ENCODE data around the gene GNPDA1.
A peak's percentile ranks its signal among the peaks of the same experiment; 100 is the strongest.

Gene GNPDA1

DNA sequence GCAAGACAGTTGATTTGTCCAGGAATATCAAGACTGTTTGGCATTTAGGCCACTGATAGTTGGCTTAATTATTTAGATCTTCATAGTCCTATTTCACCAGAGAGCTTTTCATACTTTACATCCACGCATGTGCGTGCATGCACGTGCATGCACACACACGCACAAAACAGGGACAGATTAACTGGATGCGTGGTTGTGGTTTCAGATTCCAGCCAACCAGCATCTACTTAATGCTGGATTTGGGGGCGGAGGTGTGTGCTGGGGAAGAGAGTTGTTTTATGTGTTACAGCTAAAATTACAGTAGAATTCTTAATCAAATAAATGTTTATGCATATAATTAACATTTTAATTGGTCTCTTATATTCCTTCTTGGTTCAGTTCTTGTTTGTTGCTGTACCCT is 36.7 kb downstream of the GNPDA1 start:
- Histone ChIP-seq H3K27me3 (ENCODE audit: insufficient read depth, poor library complexity, severe bottlenecking) (no peaks in the 10 kb centered on the region), H3K27ac (replicated peaks) (no peak overlapping the region), H3K4me3 (replicated peaks; ENCODE audit: insufficient read depth, low read length) (no peak overlapping the region)
- DNase-seq (ENCODE audit: low read depth in 1 of 2, low spot score in 1 of 2), result no peak
- no peak for TF ChIP-seq POLR2AphosphoS5 (IDR thresholded peaks at IDR 0.05; ENCODE audit: low read depth)
- TF ChIP-seq GABPA (IDR thresholded peaks at IDR 0.05; ENCODE audit: low read depth), result no peak
- no peak for TF ChIP-seq SPI1 (IDR thresholded peaks at IDR 0.05; ENCODE audit: borderline replicate concordance, low read depth)
- TF ChIP-seq CTCF (IDR thresholded peaks at IDR 0.05; ENCODE audit: insufficient read depth, low read length), result no peak
- TF ChIP-seq, protein P1, sequence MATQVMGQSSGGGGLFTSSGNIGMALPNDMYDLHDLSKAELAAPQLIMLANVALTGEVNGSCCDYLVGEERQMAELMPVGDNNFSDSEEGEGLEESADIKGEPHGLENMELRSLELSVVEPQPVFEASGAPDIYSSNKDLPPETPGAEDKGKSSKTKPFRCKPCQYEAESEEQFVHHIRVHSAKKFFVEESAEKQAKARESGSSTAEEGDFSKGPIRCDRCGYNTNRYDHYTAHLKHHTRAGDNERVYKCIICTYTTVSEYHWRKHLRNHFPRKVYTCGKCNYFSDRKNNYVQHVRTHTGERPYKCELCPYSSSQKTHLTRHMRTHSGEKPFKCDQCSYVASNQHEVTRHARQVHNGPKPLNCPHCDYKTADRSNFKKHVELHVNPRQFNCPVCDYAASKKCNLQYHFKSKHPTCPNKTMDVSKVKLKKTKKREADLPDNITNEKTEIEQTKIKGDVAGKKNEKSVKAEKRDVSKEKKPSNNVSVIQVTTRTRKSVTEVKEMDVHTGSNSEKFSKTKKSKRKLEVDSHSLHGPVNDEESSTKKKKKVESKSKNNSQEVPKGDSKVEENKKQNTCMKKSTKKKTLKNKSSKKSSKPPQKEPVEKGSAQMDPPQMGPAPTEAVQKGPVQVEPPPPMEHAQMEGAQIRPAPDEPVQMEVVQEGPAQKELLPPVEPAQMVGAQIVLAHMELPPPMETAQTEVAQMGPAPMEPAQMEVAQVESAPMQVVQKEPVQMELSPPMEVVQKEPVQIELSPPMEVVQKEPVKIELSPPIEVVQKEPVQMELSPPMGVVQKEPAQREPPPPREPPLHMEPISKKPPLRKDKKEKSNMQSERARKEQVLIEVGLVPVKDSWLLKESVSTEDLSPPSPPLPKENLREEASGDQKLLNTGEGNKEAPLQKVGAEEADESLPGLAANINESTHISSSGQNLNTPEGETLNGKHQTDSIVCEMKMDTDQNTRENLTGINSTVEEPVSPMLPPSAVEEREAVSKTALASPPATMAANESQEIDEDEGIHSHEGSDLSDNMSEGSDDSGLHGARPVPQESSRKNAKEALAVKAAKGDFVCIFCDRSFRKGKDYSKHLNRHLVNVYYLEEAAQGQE (IDR thresholded peaks at IDR 0.05; ENCODE audit: insufficient replicate concordance, low read depth), result no peak

- Histone ChIP-seq H3K27ac (replicated peaks) (no peak overlapping the region), H3K27me3 (ENCODE audit: insufficient read depth, poor library complexity, severe bottlenecking) (no peaks in the 10 kb centered on the region), H3K4me3 (replicated peaks; ENCODE audit: insufficient read depth, low read length) (no peak overlapping the region)
- TF ChIP-seq SPI1 (IDR thresholded peaks at IDR 0.05; ENCODE audit: borderline replicate concordance, low read depth) (no peak), POLR2AphosphoS5 (IDR thresholded peaks at IDR 0.05; ENCODE audit: low read depth) (no peak), CTCF (IDR thresholded peaks at IDR 0.05; ENCODE audit: insufficient read depth, low read length) (no peak), GABPA (IDR thresholded peaks at IDR 0.05; ENCODE audit: low read depth) (no peak)
- TF ChIP-seq, protein P1 (IDR thresholded peaks at IDR 0.05; ENCODE audit: insufficient replicate concordance, low read depth), result no peak
- no peak for DNase-seq (ENCODE audit: low read depth in 1 of 2, low spot score in 1 of 2)
Measured at GRCh38 chr5:141973871-141974595, 38.8 kb downstream of the GNPDA1 start.

DNA sequence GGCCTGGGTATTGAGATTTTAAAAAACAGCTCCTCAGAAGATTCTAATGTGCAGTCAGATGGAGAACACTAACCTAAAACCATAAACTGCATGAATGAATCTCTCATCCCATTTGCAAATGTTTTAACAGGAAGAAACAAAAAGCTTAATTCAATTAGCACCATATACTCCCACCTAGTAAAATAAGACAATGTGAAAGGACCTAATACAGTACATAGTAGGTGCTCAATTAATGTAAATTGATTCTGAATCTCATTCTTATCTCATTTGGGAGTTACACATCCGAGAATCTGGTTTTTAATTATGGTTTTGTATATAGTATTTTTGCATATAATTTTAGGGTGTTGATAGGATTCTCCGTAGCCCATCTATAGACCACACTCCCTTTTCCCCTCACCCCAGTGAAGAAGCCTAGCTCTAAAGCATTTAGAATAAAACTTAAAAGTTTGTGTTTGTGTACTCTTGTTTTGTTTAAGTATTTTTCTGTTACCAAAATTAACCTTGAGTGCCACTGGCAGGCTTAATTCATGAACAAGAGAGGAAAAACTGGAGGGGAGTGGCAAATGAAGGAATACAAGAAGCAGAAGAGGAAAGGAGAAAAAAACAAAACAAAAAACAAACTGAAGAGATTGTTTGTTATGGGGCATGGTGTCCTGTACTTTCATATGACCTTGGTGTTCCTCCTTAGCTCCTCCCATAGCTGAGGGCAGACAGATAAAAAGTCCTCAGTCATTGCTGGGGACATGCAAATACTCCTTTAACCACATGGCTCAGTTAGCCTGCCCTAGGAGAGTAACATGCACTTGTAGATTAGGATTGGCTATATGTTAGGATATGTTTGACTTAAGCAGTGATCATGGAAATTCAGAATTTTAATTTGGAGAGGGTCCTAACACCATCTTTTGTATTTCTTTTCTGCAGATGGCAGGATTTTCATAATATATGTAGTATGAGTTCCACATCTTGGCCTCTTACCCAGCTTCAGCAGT is 42.8 kb downstream of the GNPDA1 start:
- Histone ChIP-seq H3K27ac (replicated peaks) (peak overlapping the region; percentile 93), H3K27me3 (ENCODE audit: insufficient read depth, poor library complexity, severe bottlenecking) (no peaks in the 10 kb centered on the region), H3K4me3 (replicated peaks; ENCODE audit: insufficient read depth, low read length) (peak overlapping the region; percentile 54)
- DNase-seq (ENCODE audit: low read depth in 1 of 2, low spot score in 1 of 2), result peak in 1 of 2 experiments; percentile 71
- no peak for TF ChIP-seq SPI1 (IDR thresholded peaks at IDR 0.05; ENCODE audit: borderline replicate concordance, low read depth)
- TF ChIP-seq CTCF (IDR thresholded peaks at IDR 0.05; ENCODE audit: insufficient read depth, low read length), result no peak
- TF ChIP-seq, protein P1 (IDR thresholded peaks at IDR 0.05; ENCODE audit: insufficient replicate concordance, low read depth), result no peak
- TF ChIP-seq POLR2AphosphoS5 (IDR thresholded peaks at IDR 0.05; ENCODE audit: low read depth), result peak; percentile 34; the same call in 1 of the 2 replicates
